HG03175 (cell line): ENCODE measurements around the gene MAP3K14.
"Not testable (repeated sequence)": the region's sequence is repeated elsewhere in the genome, so short reads cannot be mapped to it uniquely, and the experiment has no call there.

Experiments used
- ATAC-seq: cut with Tn5 transposase; IDR thresholded peaks from one replicate; pipeline ENCODE4 v1.9.1; 2021; ENCODE audit warnings: mild to moderate bottlenecking, moderate library complexity; ENCODE audit not compliant: unreplicated experiment

Gene MAP3K14

DNA sequence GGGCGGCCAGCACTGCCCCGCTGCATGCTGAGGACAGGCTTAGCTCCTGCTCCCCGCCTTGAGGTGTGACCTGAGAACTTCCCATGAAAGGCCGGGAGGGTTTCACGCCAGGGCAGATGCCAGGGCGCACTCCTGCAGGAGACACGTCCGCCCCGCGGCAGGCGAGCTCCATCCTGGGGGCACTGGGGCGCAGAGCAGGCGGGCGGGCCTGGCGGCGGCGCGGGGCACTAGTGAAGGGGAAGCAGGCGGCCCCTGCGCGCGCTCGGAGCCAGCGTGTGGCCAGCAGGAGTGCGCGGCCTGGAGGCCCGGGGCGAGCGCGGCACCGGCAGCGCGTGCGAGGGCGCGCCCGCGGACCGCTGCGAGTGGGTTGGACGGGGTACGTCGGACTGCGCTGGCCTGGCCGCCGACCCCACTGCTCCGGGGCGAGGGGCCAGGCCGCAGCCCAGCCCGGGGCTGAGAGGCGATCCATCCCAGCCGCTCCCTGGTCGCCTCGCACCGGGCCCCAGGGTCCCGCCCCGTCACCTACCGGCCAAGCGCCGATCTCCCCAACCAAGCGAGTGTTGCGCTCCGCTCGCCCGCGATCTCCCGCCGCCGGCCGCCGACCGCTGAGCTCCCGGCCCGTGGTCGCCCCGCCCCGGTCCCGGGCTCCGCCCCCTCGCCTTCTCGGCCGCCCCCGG is at the start of gene MAP3K14:
MAP3K14 (minus strand) TSS at position 587 of the 677 bp plus-strand sequence. CDS start 26,275 bp downstream, outside the sequence.
- peak; percentile 13 for ATAC-seq

DNA sequence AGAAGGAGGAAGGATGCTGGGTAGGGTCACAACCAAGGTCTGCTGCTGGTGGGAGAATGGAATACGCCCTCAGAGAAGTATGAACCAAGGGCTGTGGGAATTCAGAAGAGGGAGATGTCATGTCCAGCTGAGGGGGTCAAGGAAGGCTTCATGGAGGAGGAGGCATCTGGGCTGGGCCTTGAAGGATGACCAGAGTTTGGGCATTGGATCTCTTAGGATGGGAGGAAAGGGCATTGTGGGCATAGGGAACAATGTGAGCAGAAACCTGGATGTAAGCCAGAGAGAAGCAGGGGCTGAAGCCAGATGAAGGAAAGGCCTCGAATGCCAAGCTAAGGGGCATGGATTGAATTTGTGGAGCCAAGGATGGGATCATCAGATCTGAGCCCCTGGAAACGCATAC is 49.2 kb upstream of the MAP3K14 start:
- ATAC-seq, result no peak

GRCh38 chr17:45364531-45365390 is 47.9 kb upstream of the MAP3K14 start:
- no peak for ATAC-seq

GRCh38 chr17:45363498-45363897 is 46.7 kb upstream of the MAP3K14 start:
- ATAC-seq, result no peak

- ATAC-seq, result no peak
Measured at GRCh38 chr17:45361976-45362375, 45.2 kb upstream of the MAP3K14 start.

GRCh38 chr17:45361451-45361850 is 44.6 kb upstream of the MAP3K14 start:
- no peak for ATAC-seq

DNA sequence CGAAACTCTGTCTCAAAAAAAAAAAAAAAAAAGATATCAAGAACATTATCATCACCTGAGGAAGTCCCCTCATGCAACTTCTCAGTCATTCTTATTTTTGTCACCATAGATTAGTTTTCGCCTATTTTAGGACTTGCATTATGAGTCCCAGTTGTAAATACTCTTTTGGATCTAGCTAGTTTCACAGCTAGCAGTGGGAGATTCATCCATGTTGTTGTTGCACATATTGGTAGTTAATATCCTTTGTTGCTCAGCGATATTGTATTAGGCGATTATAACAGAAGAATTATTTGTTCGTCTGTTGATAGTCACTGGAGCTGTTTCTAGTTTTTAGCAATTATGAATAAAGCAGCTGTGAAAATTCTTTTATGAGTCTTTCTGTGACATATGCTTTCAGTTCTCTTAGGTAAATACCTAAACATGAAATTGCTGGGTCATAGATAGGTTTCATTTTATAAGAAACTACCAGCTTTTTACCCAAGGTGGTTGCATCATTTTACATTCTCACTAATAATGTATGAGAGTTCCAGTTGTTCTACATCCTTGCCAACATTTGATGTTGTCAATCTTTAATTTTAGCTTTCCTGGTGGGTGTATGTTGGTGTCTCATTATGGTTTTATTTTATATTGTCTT is 40.7 kb upstream of the MAP3K14 start:
- ATAC-seq, result no peak

GRCh38 chr17:45355087-45355486 is 38.3 kb upstream of the MAP3K14 start:
- ATAC-seq, result no peak

GRCh38 chr17:45353043-45353442 is 36.2 kb upstream of the MAP3K14 start:
- no peak for ATAC-seq

- ATAC-seq, result no peak
Measured at GRCh38 chr17:45351831-45352230, 35.0 kb upstream of the MAP3K14 start.

DNA sequence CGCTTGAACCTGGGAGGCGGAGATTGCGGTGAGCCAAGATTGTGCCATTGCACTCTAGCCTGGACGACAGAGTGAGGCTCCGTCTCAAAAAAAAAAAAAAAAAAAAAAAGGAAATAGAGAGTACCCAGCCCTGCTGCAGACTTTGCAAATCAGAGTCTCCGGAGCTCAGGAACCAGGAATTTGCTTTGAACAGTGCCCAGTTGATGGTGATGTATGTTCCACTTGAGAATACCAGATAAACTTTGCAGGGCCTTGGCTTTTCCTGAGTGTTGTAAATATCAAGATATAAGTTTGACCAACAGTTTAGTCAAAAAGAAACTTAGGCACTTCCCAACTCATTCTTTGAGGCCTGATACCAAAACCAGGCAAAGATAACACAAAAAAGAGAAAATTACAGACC is 30.6 kb upstream of the MAP3K14 start:
- no peak for ATAC-seq

GRCh38 chr17:45346216-45347015 is 29.6 kb upstream of the MAP3K14 start:
- no peak for ATAC-seq

- no peak for ATAC-seq
Measured at GRCh38 chr17:45345554-45346215, 28.9 kb upstream of the MAP3K14 start.

DNA sequence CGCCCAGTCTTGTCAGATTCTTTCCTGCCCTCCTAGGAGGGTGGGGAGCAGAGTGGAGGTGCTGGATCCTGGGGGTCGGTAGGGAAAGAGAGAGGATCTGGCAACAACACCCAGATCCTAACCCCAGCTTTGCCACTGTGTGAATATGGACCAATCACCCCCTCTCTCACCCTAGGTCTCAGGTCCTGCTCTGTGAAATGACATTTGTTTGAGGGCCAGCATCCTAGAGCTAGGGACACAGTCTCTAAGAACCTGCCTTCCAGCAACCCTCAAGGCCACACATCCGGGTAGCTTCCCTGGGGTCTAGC is 28.4 kb upstream of the MAP3K14 start:
- no peak for ATAC-seq

GRCh38 chr17:45343967-45344664 is 27.3 kb upstream of the MAP3K14 start:
- ATAC-seq, result not testable (repeated sequence)

GRCh38 chr17:45342871-45343526 is 26.2 kb upstream of the MAP3K14 start:
- no peak for ATAC-seq

GRCh38 chr17:45342306-45342705 is 25.5 kb upstream of the MAP3K14 start:
- no peak for ATAC-seq

DNA sequence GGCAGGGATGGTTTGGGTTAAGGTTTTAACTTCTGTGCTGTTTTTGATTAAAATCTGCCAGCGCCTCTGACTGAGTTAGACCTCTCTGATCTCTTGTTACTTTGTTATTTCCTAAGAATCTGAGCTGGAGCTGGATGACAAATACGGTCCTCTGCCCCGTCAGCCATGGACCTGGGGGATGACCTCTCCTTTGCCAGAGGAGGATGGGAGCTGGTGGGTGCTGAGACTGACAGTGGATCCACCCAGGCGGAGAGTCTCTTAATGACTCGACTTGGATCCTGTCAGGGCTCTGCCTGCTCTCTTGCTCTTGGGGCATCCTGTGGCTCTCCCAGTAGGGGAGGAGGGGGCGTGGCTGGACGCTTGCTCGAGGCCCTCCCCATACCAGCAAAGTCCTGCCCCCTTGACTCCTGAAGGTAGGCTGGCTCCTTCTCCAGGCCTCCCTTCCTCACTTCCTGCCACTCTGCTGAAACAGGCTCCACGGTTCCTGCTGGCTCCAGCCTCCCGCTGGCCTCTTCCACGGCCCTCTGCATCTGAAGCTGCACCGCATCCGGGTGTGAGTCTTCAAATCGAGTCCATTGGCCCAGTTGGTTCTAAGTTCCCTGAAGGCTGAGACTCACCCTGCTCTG is 24.8 kb upstream of the MAP3K14 start:
- ATAC-seq, result no peak
